Uterus (tissue), 2 donors: ENCODE results near the gene TPCN1.

Experiments
- CTCF ChIP-seq, 4 experiments: fragments of 200-600 bp in 2 of 4; fragments of 450-650 bp in 2 of 4; sonication (generic) in 2 of 4; IDR thresholded peaks; one replicate each; pipeline ENCODE4 v1.5.1; 2016 to 2019; ENCODE audit warnings: antibody characterized with exemption in 4 of 4, mild to moderate bottlenecking in 2 of 4, moderate library complexity in 1 of 4
- POLR2A ChIP-seq, 2 donors: fragments of 450-650 bp; IDR thresholded peaks; one replicate each; pipeline ENCODE4 v1.6.1; 2016; ENCODE audit warnings: antibody characterized with exemption in 2 of 2, mild to moderate bottlenecking in 1 of 2, moderate library complexity in 1 of 2

GRCh38 chr12:113270709-113271009, 49.4 kb downstream of the TPCN1 start:
- TF ChIP-seq CTCF (IDR thresholded peaks at IDR 0.05), result no peak
- no peak for TF ChIP-seq POLR2A (IDR thresholded peaks at IDR 0.05)
